ENCODE measurements around the gene GTPBP4. TPM values are rescaled to one million over a fixed set of nuclear protein-coding genes. Genes with fewer than 3 reads are reported as not detected.

Gene GTPBP4
- total RNA-seq, 1 donor from 2014 or later = 69.6 TPM

DNA sequence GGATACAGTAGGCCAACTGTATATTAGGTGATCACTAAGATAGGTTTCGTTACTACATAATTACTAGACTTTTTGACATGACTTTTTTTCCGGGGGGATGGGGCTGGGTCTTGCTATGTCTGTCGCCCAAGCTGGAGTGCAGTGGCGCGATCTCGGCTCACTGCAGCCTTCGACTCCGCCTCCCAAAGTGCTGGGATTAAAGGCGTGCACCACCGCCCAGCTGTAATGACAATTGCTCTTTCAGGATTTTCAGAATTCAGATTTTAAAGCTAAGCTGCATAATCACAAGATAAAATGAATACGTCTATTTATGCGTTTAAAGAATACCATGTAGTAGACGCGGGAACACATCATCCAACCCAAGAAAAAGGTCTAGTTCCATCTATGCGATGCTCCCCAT is 59.7 kb downstream of the GTPBP4 start:
- peak overlapping the region; percentile 98 for H3K27ac Mint-ChIP-seq (ENCODE audit: unreplicated experiment)
- H3K27me3 Mint-ChIP-seq (ENCODE audit: low read depth) = peaks cover 2% of the 10 kb centered on the region
- H3K4me3 Mint-ChIP-seq = peak overlapping the region; percentile 99
- no peak for DNase-seq (ENCODE audit: low read depth, low spot score)
- no peaks in the 10 kb centered on the region for H3K9me3 Mint-ChIP-seq
- TF ChIP-seq, protein P1, sequence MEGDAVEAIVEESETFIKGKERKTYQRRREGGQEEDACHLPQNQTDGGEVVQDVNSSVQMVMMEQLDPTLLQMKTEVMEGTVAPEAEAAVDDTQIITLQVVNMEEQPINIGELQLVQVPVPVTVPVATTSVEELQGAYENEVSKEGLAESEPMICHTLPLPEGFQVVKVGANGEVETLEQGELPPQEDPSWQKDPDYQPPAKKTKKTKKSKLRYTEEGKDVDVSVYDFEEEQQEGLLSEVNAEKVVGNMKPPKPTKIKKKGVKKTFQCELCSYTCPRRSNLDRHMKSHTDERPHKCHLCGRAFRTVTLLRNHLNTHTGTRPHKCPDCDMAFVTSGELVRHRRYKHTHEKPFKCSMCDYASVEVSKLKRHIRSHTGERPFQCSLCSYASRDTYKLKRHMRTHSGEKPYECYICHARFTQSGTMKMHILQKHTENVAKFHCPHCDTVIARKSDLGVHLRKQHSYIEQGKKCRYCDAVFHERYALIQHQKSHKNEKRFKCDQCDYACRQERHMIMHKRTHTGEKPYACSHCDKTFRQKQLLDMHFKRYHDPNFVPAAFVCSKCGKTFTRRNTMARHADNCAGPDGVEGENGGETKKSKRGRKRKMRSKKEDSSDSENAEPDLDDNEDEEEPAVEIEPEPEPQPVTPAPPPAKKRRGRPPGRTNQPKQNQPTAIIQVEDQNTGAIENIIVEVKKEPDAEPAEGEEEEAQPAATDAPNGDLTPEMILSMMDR (conservative IDR thresholded peaks at IDR 0.05) = no peak
- peaks cover 67% of the 10 kb centered on the region for H3K4me1 Mint-ChIP-seq
- H3K36me3 Mint-ChIP-seq (ENCODE audit: low read depth) = peaks cover 23% of the 10 kb centered on the region

DNA sequence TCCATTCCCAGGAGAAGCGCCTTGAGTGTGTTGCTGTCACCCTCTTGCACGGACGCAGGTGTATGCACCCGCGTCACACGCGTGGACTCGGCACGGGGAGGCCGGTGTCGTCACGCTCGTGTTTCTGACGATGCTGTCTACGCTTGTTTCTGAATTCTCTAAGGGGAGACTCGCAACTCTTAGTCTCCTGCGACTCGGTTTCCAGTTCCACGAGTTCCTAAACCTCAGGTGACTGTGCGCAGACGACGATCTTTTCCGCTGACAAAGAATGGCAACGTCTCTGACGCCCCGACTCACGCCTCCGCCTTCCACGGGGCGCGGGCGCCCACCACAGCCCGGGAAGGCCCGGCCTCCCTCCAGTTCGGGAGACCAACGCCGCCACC is 60.1 kb downstream of the GTPBP4 start:
- TF ChIP-seq, protein P1 (conservative IDR thresholded peaks at IDR 0.05) = no peak
- Mint-ChIP-seq H3K27me3 (ENCODE audit: low read depth) (peaks cover 2% of the 10 kb centered on the region), H3K36me3 (ENCODE audit: low read depth) (peaks cover 20% of the 10 kb centered on the region), H3K4me1 (peaks cover 66% of the 10 kb centered on the region), H3K4me3 (peak overlapping the region; percentile 99), H3K27ac (ENCODE audit: unreplicated experiment) (peak overlapping the region; percentile 98), H3K9me3 (no peaks in the 10 kb centered on the region)
- DNase-seq (ENCODE audit: low read depth, low spot score) = no peak

DNA sequence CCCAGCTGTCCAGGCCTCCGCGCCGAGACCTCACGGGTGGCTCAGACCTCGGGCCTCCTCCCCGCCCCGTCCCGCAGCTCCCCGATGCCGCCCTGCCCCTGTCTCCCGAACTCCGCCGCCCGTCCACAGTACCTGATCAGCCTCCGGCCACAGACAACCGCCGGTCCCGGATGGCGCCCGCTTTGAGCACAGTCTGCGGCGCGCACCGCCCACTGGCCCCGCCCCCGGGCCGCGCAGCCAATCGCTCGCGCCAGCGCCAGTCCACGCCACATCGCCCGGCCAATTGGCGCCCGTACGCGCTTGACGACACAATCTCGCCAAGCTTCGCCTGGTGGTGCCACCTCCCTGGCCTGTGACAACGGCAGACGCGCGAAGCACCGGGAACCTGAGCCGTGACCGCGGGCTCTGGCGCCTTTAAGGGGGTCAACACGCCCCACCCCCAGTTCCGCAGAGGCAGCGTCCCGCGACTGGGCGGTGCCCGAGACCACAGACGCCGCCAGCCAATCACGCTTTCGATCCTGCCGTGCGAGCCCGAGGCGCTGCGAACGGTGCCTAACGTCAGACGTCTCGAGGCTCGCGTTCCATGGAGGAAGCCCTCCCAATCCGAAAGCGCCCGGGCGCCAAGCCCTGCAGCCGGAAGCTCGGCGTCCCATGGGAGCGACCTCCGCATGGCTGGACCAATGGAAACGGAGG is 60.6 kb downstream of the GTPBP4 start, which contains the start of gene IDI1:
Gene IDI1, minus strand, starts transcription at position 388 of the 693 bp plus-strand sequence. Its CDS starts 116 bp downstream, at position 272.
- peak within 1 kb of the TSS; percentile 98 for H3K27ac Mint-ChIP-seq (ENCODE audit: unreplicated experiment)
- peaks cover 66% of the 10 kb centered on the region for H3K4me1 Mint-ChIP-seq
- TF ChIP-seq, protein P1 (conservative IDR thresholded peaks at IDR 0.05) = no peak
- DNase-seq (ENCODE audit: low read depth, low spot score) = peak; percentile 96
- H3K27me3 Mint-ChIP-seq (ENCODE audit: low read depth) = peaks cover 2% of the 10 kb centered on the region
- no peaks in the 10 kb centered on the region for H3K9me3 Mint-ChIP-seq
- H3K36me3 Mint-ChIP-seq (ENCODE audit: low read depth) = peaks cover 19% of the 10 kb centered on the region
- H3K4me3 Mint-ChIP-seq = peak within 1 kb of the TSS; percentile 99

DNA sequence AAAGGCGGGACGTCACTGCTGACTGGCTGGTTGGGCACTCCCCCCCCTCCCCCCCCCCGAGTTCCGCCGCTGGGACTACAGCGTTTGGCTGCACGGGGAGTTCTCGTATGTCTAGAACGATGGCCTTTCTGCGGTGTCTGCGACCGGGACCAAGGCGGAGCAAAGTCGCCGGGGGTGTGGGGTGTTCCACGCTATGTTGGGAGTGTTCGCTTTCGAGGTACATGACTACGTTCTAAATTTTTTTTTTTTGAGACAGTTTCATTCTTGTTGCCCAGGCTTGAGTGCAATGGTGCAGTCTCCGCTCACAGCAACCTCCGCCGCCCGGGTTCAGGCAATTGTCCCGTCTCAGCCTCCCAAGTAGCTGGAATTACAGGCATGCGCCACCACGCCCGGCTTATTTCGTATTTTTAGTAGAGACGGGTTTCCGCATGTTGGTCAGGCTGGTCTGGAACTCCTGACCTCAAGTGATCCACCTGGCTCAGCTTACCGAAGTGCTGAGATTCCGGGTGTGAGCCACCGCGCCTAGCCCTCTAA is 61.3 kb downstream of the GTPBP4 start:
- Mint-ChIP-seq H3K4me1 (peaks cover 66% of the 10 kb centered on the region), H3K9me3 (no peaks in the 10 kb centered on the region)
- TF ChIP-seq, protein P1 (conservative IDR thresholded peaks at IDR 0.05) = no peak

GRCh38 chr10:1050145-1050544 is 61.9 kb downstream of the GTPBP4 start:
- DNase-seq (ENCODE audit: low read depth, low spot score) = no peak
- Mint-ChIP-seq H3K9me3 (no peaks in the 10 kb centered on the region), H3K4me3 (peak overlapping the region; percentile 99), H3K36me3 (ENCODE audit: low read depth) (peaks cover 19% of the 10 kb centered on the region), H3K4me1 (peaks cover 66% of the 10 kb centered on the region), H3K27ac (ENCODE audit: unreplicated experiment) (peak overlapping the region; percentile 83), H3K27me3 (ENCODE audit: low read depth) (peaks cover 2% of the 10 kb centered on the region)
- TF ChIP-seq, protein P1 (conservative IDR thresholded peaks at IDR 0.05) = no peak

More for the DNA sequence above, 61.3 kb downstream of the GTPBP4 start:
- peaks cover 19% of the 10 kb centered on the region for H3K36me3 Mint-ChIP-seq (ENCODE audit: low read depth)
- DNase-seq (ENCODE audit: low read depth, low spot score) = no peak
- H3K27me3 Mint-ChIP-seq (ENCODE audit: low read depth) = peaks cover 2% of the 10 kb centered on the region
- H3K27ac Mint-ChIP-seq (ENCODE audit: unreplicated experiment) = peak overlapping the region; percentile 98
- H3K4me3 Mint-ChIP-seq = peak overlapping the region; percentile 99

Measured in neural crest cell (in vitro differentiated cells).